Thyroid gland (tissue), 4 donors: ENCODE data around the gene PRND.

ENCODE experiments used
- POLR2A ChIP-seq, 2 donors: fragments of 450-650 bp; IDR thresholded peaks; one replicate each; pipeline ENCODE4 v1.6.1; 2017; ENCODE audit warnings: antibody characterized with exemption in 2 of 2, mild to moderate bottlenecking in 2 of 2, moderate library complexity in 1 of 2
- TF ChIP-seq, protein P1 (sequence below), 6 experiments: fragments of 200-600 bp in 3 of 6; fragments of 450-650 bp in 3 of 6; sonication (generic) in 3 of 6; IDR thresholded peaks; one replicate each; pipeline ENCODE4 v1.5.1; 2016 to 2019; ENCODE audit warnings: antibody characterized with exemption in 6 of 6, mild to moderate bottlenecking in 2 of 6, inconsistent platforms in 1 of 6, moderate library complexity in 1 of 6

DNA sequence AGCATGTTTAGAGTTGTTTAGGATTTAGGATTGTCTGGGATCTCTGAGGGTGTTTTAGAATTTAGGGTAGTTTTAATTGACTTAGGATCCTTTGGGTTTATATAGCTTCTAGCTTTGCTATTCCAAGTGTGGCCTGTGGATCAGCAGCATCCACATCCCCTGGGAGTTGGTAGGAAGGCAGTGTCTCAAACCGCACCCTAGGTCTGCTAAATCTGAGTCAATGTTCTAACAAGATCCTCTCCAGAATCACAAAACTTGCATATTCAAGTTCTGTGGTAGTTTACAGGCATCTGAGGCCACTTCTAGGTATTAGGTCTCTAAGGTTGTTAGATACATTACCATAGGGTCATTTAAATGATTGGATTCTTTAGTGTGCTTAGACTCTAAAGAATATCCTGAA is 48.3 kb downstream of the PRND start:
- TF ChIP-seq, protein P1, sequence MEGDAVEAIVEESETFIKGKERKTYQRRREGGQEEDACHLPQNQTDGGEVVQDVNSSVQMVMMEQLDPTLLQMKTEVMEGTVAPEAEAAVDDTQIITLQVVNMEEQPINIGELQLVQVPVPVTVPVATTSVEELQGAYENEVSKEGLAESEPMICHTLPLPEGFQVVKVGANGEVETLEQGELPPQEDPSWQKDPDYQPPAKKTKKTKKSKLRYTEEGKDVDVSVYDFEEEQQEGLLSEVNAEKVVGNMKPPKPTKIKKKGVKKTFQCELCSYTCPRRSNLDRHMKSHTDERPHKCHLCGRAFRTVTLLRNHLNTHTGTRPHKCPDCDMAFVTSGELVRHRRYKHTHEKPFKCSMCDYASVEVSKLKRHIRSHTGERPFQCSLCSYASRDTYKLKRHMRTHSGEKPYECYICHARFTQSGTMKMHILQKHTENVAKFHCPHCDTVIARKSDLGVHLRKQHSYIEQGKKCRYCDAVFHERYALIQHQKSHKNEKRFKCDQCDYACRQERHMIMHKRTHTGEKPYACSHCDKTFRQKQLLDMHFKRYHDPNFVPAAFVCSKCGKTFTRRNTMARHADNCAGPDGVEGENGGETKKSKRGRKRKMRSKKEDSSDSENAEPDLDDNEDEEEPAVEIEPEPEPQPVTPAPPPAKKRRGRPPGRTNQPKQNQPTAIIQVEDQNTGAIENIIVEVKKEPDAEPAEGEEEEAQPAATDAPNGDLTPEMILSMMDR (IDR thresholded peaks at IDR 0.05), result no peak
- no peak for TF ChIP-seq POLR2A (IDR thresholded peaks at IDR 0.05)
